ENCODE results near the gene GNAQ. TPM values are rescaled to one million over a fixed set of nuclear protein-coding genes. Genes with fewer than 3 reads are reported as not detected.
A peak's percentile ranks its signal among the peaks of the same experiment; 100 is the strongest.

GNAQ gene
- total RNA-seq, 1 experiment from 2014 or later, result 48.6 TPM

DNA sequence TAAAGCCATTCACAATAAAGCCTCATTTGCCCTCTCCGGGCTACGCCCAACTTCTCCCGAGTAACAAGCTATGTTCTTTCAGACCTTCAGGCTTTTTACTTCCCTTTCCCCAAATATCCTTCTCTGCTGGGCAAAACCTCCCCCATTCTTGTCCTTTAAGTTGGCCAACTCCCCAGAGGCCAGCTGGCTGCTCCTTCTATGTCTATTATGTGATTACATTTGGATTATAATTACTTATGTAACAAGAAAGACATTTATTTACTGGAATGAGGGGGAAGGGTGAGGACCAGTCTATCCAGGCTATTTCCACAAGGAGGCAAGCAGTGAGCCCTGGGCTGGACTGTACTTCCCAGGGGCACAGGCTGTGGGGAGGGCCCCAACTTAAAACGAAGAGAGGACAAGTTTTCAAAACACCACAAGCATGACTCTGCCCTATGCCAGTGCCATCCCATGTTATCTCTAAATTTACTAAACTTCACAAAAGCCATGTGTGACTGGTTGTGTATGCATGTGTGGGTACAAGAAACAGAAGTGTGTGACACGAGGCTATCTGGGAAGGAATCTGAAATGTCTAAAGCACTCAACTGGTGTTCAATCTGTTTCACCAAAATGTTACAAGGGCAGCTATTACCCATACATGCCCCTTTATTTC is 84.5 kb downstream of the GNAQ start:
- Mint-ChIP-seq H3K4me1 (peaks cover 33 to 40% of the 10 kb centered on the region in 2 experiments), H3K9me3 (no peaks in the 10 kb centered on the region), H3K27me3 (ENCODE audit: low read depth) (no peaks in the 10 kb centered on the region), H3K27ac (0 out of 7 replicates have a peak overlapping the region, but pooled peaks of 1 of the 3 experiments have one; percentile 9), H3K36me3 (ENCODE audit: insufficient read depth in 1 of 3, low read depth in 3 of 3) (no peaks in the 10 kb centered on the region), H3K4me3 (no peak overlapping the region)
- Histone ChIP-seq H3T11ph (ENCODE audit: low read length) (no peak overlapping the region), H2AFZ (ENCODE audit: low read length) (no peak overlapping the region), H3K14ac (ENCODE audit: insufficient read depth, low read length) (no peak overlapping the region), H4K8ac (replicated peaks; ENCODE audit: insufficient read length, low read depth, low read length) (no peak overlapping the region), H3K23ac (ENCODE audit: insufficient read length, low read depth, low read length) (no peak overlapping the region), H4K91ac (ENCODE audit: insufficient read length, low read depth, low read length) (no peak overlapping the region), H3K4me2 (ENCODE audit: insufficient read depth, insufficient read length, low read length) (no peak overlapping the region), H3K9ac (ENCODE audit: extremely low read depth, insufficient read length, low read length) (no peak overlapping the region), H3K4me1 (ENCODE audit: insufficient read depth, low read length) (peaks cover 2% of the 10 kb centered on the region; the same call in 1 of the 2 replicates), H3K23me2 (ENCODE audit: insufficient read length, low read depth, low read length, poor library complexity, severe bottlenecking) (no peaks in the 10 kb centered on the region), H2BK5ac (ENCODE audit: insufficient read length, low read length) (no peak overlapping the region), H4K20me1 (ENCODE audit: control insufficient read depth, insufficient read depth, insufficient read length) (no peaks in the 10 kb centered on the region), H2BK12ac (ENCODE audit: insufficient read length, low read depth, low read length) (no peak overlapping the region), H4K5ac (ENCODE audit: insufficient read length, low read depth, low read length) (no peak overlapping the region), H3K27me3 (ENCODE audit: insufficient read depth, low read length) (no peaks in the 10 kb centered on the region), H3K79me2 (ENCODE audit: insufficient read depth, low read length) (peaks cover 5% of the 10 kb centered on the region; the same call in 1 of the 2 replicates), H3K18ac (ENCODE audit: insufficient read length, low read depth, low read length) (no peak overlapping the region), H2BK120ac (ENCODE audit: low read depth, low read length, poor library complexity, severe bottlenecking) (no peak overlapping the region), H3K9me3 (ENCODE audit: control insufficient read depth, low read depth, low read length) (no peaks in the 10 kb centered on the region), H3K56ac (ENCODE audit: insufficient read length, low read depth, low read length) (no peak overlapping the region), H2BK20ac (ENCODE audit: low read depth, low read length, poor library complexity, severe bottlenecking) (no peak overlapping the region), H3K27ac (ENCODE audit: insufficient read length, low read depth, low read length) (no peak overlapping the region), H3K79me1 (ENCODE audit: insufficient read depth, low read depth, low read length, poor library complexity, severe bottlenecking) (peaks cover 8% of the 10 kb centered on the region), H2BK15ac (ENCODE audit: low read depth, low read length) (no peak overlapping the region), H2AK5ac (ENCODE audit: insufficient read length, low read length) (no peak overlapping the region), H3K4ac (ENCODE audit: low read depth, low read length) (no peak overlapping the region)
- no peak for DNase-seq
- TF ChIP-seq, protein P1, sequence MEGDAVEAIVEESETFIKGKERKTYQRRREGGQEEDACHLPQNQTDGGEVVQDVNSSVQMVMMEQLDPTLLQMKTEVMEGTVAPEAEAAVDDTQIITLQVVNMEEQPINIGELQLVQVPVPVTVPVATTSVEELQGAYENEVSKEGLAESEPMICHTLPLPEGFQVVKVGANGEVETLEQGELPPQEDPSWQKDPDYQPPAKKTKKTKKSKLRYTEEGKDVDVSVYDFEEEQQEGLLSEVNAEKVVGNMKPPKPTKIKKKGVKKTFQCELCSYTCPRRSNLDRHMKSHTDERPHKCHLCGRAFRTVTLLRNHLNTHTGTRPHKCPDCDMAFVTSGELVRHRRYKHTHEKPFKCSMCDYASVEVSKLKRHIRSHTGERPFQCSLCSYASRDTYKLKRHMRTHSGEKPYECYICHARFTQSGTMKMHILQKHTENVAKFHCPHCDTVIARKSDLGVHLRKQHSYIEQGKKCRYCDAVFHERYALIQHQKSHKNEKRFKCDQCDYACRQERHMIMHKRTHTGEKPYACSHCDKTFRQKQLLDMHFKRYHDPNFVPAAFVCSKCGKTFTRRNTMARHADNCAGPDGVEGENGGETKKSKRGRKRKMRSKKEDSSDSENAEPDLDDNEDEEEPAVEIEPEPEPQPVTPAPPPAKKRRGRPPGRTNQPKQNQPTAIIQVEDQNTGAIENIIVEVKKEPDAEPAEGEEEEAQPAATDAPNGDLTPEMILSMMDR (conservative IDR thresholded peaks at IDR 0.05), result no peak
- no CpG with 5 or more reads among the region's 5 CpGs for WGBS (ENCODE audit: extremely low coverage, insufficient read length, low lambda C conversion rate)
